ENCODE data around the gene ATP2A3.

DNA sequence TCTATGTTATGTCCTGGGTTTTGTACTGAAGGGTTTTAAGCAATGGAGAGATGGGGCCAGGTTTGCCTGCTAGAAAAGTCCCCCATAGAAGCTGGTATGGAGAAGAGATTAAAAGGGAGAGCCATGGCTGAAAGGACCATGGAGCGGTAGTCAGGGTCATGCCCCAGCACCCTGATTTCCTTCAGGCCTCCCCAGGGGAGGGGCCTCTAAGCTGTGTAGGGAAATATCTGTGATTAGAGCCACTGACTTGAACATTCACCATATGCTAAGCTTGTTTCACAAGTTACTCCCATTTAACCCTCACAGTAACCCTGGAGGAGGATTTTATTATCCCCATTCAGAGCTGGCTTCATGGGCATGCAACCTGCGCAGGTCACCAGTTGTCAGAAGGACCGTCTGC, 3.8 kb upstream of the ATP2A3 start:
- TF ChIP-seq, protein P1, sequence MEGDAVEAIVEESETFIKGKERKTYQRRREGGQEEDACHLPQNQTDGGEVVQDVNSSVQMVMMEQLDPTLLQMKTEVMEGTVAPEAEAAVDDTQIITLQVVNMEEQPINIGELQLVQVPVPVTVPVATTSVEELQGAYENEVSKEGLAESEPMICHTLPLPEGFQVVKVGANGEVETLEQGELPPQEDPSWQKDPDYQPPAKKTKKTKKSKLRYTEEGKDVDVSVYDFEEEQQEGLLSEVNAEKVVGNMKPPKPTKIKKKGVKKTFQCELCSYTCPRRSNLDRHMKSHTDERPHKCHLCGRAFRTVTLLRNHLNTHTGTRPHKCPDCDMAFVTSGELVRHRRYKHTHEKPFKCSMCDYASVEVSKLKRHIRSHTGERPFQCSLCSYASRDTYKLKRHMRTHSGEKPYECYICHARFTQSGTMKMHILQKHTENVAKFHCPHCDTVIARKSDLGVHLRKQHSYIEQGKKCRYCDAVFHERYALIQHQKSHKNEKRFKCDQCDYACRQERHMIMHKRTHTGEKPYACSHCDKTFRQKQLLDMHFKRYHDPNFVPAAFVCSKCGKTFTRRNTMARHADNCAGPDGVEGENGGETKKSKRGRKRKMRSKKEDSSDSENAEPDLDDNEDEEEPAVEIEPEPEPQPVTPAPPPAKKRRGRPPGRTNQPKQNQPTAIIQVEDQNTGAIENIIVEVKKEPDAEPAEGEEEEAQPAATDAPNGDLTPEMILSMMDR (IDR thresholded peaks at IDR 0.05) = no peak
- TF ChIP-seq POLR2A (IDR thresholded peaks at IDR 0.05) = no peak

Data from adrenal gland (tissue), 5 donors.